GM21515 (cell line): Measurements from ENCODE around the gene AFMID.
A peak's percentile ranks its signal among the peaks of the same experiment; 100 is the strongest.
"Not testable (repeated sequence)": the region's sequence is repeated elsewhere in the genome, so short reads cannot be mapped to it uniquely, and the experiment has no call there.

ENCODE experiments used
- ATAC-seq: cut with Tn5 transposase; IDR thresholded peaks from one replicate; pipeline ENCODE4 v1.9.1; 2021; ENCODE audit not compliant: unreplicated experiment

The AFMID gene

DNA sequence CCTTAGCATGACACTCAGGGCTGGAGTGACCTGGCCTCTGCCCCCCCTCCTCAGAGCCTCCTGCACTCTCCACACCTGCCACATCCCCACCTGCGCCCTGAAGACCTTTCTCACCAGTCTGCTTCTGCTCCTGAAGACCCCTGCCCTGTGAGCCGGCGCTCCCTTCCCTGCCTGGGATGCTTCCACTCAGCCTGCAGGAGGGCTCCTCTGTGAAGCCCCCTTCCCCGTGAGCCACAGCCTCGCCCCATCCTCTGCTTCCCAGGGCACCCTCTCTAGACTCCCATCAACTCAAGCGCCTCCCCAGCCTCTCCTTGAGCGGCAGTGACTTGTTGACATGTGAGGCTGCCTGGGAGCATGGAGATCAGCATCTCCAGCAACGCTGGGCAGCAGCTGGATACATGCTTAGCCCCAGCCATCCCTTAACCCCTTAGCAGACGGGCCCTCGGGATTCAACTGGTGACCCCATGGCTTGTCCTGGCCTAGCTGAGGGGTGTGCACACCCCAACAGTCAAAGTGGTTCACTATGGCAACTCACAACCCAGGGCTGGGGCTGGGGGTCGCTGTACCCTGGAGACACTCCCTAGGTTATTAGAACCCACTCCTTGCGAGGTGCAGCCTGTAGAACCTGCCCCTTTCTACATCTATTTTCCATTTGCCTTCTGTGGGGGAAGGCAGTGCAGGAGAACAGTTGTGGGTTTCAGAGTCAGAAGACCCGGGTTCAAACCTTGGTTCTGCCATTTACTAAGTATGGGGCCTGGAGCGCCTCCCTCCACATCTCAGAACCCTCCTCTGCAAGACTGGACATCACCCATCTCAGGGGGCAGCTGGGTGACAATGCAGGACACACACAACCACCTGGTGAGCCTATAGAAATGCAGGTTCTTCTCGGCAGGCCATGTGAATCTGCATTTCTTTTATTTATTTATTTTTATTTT lies 65.8 kb downstream of the AFMID start:
- ATAC-seq = no peak

DNA sequence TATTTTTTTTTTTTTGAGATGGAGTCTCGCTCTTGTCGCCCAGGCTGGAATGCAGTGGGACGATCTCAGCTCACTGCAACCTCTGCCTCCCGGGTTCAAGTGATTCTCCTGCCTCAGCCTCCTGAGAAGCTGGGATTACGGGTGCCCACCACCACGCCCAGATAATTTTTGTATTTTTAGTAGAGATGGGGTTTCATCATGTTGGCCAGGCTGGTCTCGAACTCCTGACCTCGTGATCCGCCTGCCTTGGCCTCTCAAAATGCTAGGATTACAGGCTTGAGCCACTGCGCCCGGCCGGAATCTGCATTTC lies 66.4 kb downstream of the AFMID start:
- ATAC-seq = not testable (repeated sequence)

DNA sequence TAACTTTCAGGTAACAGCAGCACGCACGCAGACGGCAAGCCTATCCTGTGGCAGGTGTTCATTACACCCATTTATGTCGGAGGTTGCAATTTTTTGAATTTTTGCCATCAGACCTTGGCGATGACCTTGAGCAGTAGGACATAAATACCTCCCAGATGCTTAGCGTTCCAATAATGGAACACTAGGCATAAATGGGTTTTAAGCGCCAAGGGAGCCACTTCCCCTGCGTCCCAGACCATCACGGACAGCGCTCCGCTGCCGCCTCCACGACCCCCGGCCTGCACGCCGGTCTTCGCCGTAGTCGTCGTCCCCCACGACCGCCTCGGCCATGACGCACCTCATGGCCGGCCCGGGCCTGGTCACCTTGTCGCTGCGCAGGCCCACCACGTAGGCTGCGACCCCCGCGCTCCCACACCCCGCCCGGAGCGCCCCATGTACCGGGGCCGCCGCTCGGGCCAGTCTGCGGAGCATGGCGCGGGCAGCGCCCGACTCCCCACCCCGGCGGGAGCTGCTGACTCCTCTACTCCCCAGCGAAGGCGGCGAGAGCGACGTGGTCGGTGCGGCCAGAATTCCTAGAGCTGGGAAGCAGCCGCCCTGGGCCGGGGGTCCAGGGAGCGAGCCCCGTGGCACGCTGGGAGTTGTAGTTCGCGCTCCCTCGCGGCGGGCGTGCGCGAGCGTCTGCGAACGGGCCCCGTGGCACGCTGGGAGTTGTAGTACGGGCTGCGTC lies 66.9 kb downstream of the AFMID start:
- ATAC-seq = peak; percentile 44

DNA sequence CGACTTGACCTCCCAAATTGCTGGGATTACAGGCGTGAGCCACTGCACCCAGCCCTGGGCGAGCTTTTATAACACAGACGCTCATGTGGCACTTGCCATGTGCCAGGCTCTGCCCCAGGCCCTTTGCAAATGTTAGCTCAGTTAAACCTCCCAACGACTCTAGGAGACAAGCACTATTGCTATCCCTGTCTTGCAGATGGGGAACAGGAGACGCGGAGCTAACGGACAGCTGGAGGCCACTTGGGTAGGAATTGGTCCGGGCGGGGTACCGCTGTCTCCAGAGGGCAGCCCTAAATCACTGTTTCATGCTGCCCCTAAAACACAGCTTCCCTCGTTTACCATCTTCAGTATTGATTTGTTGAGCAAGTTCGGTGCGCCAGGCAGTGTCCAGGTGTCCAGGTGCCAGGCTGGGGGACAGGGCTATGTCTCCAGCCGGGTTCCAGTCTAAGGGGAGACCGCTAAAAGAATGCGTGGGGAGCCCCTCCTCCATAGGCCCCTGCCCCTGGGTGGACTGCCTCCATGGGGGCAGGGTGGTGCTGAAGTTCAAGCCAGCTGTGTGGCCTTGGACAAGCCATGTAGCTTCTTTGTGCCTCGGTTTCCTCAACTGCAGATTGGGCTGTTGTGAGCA lies 68.0 kb downstream of the AFMID start:
- no peak for ATAC-seq

DNA sequence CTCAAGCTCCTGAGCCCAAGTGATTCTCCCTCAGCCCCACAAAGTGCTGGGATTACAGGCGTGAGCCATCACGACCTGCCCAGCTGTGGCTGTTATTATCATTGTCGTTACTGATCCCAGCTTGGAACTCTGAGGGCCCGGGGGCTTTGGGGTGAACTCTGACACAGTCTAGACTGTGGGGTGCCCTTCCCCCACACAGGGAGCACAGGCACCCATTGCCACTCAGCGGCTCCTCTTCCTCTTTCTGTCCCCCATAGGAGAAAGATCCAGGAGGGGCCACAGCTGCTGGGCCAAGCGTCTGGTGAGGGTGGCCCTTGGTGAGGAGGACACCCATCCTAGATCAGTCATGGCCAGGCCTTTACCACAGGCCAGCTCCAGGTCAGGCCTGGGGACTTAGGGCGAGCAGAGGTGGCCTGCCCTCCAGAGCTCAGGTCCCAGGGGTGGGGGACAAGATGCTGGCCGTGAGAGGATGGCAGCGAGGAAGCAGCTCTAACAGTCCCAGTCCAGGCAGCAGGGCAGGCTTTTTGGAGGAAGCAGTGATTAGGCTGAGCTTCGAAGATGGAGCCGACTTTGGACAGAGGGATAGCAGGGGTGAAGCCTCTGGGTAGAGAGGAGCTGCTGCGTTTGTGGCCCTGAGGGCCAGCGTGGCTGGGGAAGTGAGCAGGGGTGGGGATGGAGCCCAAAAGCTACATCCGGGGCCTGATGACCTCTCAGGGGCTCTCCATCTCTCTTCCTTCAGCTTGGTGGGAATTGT lies 69.0 kb downstream of the AFMID start:
- ATAC-seq = no peak

DNA sequence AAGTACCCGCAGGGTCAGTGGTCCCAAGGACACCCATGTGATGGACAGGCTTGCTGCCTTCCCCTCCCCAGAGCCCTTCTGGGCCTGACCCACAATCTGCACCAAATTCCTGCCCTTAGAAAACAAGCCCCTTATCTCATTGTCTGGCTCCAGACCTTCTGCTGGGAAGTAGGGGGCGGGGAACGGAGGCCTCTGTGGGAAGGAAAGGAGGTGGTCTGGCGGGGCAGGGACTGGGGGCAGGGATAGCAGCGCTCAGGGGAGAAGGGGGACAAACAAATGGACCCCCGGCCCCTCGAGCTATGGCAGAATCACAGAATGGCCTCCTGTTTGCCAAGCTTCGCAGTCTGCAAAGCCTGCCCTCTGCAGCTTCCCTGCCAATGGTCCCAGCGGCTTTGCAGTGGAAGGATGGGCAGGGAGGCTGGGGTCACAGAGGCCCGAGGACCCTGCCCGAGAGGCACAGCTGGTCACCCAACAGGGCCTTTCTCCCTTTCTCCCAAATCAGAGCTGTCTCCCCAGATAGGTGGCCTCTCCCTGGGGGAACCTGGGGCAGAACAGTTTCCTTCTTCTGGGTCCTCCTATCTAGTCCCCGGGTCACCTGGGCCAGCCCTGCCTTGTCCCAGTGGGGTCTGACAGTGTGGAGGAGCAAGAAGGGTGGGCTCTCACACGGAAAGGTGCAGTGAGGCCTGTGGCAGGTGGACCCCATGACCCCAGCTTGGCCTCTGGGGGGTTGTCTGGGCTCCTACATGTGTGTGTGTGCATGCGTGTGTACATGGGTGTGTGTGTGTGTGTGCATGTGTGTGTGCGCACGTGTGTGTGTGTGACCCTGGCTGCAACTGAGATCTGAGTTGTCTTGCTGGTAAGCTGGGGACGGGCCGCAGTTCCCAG lies 69.8 kb downstream of the AFMID start:
- ATAC-seq = no peak
